ENCODE measurements around the gene ANKFN1. TPM values are rescaled to one million over a fixed set of nuclear protein-coding genes. Genes with fewer than 3 reads are reported as not detected.

ANKFN1 gene
- total RNA-seq, 1 experiment from 2014 or later = not detected

DNA sequence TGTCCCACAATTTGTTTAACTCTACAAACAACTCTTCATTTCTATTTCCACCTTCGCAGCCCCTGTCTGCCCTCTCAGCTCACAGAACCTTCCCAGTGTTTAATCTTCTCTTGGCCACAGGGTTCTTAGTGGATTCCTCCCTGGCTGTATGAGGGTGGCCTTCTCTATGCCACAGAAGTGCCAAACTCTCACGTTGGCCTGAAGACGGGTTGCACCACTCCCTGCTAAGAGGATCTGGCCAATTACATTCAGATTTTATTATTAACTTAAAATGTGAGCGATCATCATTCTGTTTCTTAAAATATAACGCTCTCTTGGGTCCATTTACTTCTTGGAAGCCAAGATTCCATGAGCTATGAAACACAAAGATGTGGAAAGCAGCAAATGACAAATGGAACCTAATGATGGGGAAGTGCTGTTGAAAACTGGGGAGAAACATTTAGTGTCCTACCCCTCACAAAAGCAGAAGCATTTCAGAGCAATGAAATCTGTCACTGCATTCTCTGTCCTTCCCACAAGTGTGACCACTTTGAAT, 348.9 kb downstream of the ANKFN1 start:
- POLR2A ChIA-PET = no interaction called here
- ATAC-seq = no peak
- CTCF ChIA-PET = no interaction called here
- intact Hi-C loops (cut with micrococcal nuclease; ENCODE audit: unreplicated experiment) = no loop called here
- H3K9me3 ChIP-seq (ENCODE audit: control insufficient read depth, insufficient read depth, low read depth, low read length) = no peaks in the 10 kb centered on the region
- TF ChIP-seq, protein P1, sequence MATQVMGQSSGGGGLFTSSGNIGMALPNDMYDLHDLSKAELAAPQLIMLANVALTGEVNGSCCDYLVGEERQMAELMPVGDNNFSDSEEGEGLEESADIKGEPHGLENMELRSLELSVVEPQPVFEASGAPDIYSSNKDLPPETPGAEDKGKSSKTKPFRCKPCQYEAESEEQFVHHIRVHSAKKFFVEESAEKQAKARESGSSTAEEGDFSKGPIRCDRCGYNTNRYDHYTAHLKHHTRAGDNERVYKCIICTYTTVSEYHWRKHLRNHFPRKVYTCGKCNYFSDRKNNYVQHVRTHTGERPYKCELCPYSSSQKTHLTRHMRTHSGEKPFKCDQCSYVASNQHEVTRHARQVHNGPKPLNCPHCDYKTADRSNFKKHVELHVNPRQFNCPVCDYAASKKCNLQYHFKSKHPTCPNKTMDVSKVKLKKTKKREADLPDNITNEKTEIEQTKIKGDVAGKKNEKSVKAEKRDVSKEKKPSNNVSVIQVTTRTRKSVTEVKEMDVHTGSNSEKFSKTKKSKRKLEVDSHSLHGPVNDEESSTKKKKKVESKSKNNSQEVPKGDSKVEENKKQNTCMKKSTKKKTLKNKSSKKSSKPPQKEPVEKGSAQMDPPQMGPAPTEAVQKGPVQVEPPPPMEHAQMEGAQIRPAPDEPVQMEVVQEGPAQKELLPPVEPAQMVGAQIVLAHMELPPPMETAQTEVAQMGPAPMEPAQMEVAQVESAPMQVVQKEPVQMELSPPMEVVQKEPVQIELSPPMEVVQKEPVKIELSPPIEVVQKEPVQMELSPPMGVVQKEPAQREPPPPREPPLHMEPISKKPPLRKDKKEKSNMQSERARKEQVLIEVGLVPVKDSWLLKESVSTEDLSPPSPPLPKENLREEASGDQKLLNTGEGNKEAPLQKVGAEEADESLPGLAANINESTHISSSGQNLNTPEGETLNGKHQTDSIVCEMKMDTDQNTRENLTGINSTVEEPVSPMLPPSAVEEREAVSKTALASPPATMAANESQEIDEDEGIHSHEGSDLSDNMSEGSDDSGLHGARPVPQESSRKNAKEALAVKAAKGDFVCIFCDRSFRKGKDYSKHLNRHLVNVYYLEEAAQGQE (IDR thresholded peaks at IDR 0.05; ENCODE audit: insufficient read depth in 1 of 2, low read depth in 2 of 2, low read length in 1 of 2) = no peak
- TF ChIP-seq POLR2AphosphoS5 (IDR thresholded peaks at IDR 0.05; ENCODE audit: low read depth, low read length) (no peak), SIN3A (IDR thresholded peaks at IDR 0.05; ENCODE audit: borderline replicate concordance, insufficient read depth, low read depth, low read length) (no peak), TCF7L2 (IDR thresholded peaks at IDR 0.05; ENCODE audit: low read depth, low read length) (no peak)
- TF ChIP-seq, protein P2, sequence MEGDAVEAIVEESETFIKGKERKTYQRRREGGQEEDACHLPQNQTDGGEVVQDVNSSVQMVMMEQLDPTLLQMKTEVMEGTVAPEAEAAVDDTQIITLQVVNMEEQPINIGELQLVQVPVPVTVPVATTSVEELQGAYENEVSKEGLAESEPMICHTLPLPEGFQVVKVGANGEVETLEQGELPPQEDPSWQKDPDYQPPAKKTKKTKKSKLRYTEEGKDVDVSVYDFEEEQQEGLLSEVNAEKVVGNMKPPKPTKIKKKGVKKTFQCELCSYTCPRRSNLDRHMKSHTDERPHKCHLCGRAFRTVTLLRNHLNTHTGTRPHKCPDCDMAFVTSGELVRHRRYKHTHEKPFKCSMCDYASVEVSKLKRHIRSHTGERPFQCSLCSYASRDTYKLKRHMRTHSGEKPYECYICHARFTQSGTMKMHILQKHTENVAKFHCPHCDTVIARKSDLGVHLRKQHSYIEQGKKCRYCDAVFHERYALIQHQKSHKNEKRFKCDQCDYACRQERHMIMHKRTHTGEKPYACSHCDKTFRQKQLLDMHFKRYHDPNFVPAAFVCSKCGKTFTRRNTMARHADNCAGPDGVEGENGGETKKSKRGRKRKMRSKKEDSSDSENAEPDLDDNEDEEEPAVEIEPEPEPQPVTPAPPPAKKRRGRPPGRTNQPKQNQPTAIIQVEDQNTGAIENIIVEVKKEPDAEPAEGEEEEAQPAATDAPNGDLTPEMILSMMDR (IDR thresholded peaks at IDR 0.05) = no peak
- H3K27me3 ChIP-seq (ENCODE audit: control insufficient read depth, insufficient read depth, low read length) = 0 out of 2 replicates have a peak, but pooled peaks cover 2% of the 10 kb centered on the region
- H3K4me1 ChIP-seq (ENCODE audit: control insufficient read depth, insufficient read depth, low read length) = no peaks in the 10 kb centered on the region
- DNase-seq (ENCODE audit: low read depth, low spot score) = no peak
- no peak overlapping the region for H3K4me3 ChIP-seq (ENCODE audit: low read depth in 2 of 2, low read length in 2 of 2)
- H3K27ac ChIP-seq (ENCODE audit: low read length) = no peak overlapping the region
- no peaks in the 10 kb centered on the region for H3K36me3 ChIP-seq (ENCODE audit: control insufficient read depth, insufficient read depth, low read length)
- in situ Hi-C loops (cut with HindIII; ENCODE audit: low pct_unique_long_range_greater_than_20kb, low sequenced_read_pairs) = no loop called here
- no TSS peak for BruUV-seq (replicated peaks)

DNA sequence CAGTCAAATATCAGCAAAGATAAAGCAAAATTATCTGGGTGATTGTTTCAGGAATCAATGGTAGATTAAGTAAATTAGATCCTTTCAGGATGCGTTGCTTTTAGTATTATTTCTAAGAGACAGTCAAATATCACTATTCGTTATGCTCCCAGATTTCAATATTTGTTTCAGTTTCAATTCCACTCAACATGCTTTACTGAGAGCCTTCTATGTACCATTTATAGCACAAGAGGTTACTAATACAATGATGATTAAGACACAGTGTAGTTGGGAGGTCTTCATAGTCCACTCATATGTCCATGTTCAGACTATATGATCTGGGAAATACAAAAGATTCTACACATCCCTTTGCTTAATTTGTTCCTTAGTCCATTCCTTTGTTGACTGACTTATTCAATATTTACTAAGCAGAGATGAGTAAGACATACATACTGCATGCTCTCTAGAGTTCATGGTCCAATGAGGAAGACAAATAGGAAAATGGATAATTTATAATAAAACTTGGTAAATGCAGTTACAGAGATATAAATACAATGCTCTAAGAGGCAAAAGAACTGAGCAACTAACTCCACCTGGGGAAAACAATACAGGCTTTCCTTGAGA, 352.0 kb downstream of the ANKFN1 start:
- DNase-seq (ENCODE audit: low read depth, low spot score) (no peak), ATAC-seq (no peak)
- TF ChIP-seq POLR2AphosphoS5 (IDR thresholded peaks at IDR 0.05; ENCODE audit: low read depth, low read length) (no peak), TCF7L2 (IDR thresholded peaks at IDR 0.05; ENCODE audit: low read depth, low read length) (no peak), SIN3A (IDR thresholded peaks at IDR 0.05; ENCODE audit: borderline replicate concordance, insufficient read depth, low read depth, low read length) (no peak)
- TF ChIP-seq, protein P2 (IDR thresholded peaks at IDR 0.05) = no peak
- TF ChIP-seq, protein P1 (IDR thresholded peaks at IDR 0.05; ENCODE audit: insufficient read depth in 1 of 2, low read depth in 2 of 2, low read length in 1 of 2) = no peak
- H3K27me3 ChIP-seq (ENCODE audit: control insufficient read depth, insufficient read depth, low read length) = no peaks in the 10 kb centered on the region
- H3K36me3 ChIP-seq (ENCODE audit: control insufficient read depth, insufficient read depth, low read length) = no peaks in the 10 kb centered on the region
- BruUV-seq (replicated peaks) = no TSS peak
- intact Hi-C loops (cut with micrococcal nuclease; ENCODE audit: unreplicated experiment) = no loop called here
- H3K4me3 ChIP-seq (ENCODE audit: low read depth in 2 of 2, low read length in 2 of 2) = no peak overlapping the region
- H3K9me3 ChIP-seq (ENCODE audit: control insufficient read depth, insufficient read depth, low read depth, low read length) = no peaks in the 10 kb centered on the region
- H3K27ac ChIP-seq (ENCODE audit: low read length) = no peak overlapping the region
- ChIA-PET CTCF (no interaction called here), POLR2A (no interaction called here)
- in situ Hi-C loops (cut with HindIII; ENCODE audit: low pct_unique_long_range_greater_than_20kb, low sequenced_read_pairs) = no loop called here
- no peaks in the 10 kb centered on the region for H3K4me1 ChIP-seq (ENCODE audit: control insufficient read depth, insufficient read depth, low read length)
